HepG2 (cell line): ENCODE measurements around the gene VIT. TPM values are rescaled to one million over a fixed set of nuclear protein-coding genes. Genes with fewer than 3 reads are reported as not detected.

Experiments
- ATAC-seq: fragments of 200-7000 bp; cut with Tn5 transposase; 3 replicates; pipeline ENCODE4 v1.9.1; 2020; ENCODE audit warnings: mild to moderate bottlenecking, moderate library complexity
- BruUV-seq: library from RNA; stranded (reverse); fragments of 400-500 nt; replicated peaks from 2 replicates; lab custom pipeline; 2021; lab: Mats Ljungman, UMichigan
- CTCF ChIA-PET: fragments of 300-600 bp; formaldehyde crosslinking; extraction: SDS; loops from one replicate; lab custom pipeline; 2021; ENCODE audit warnings: low total read pairs, inconsistent platforms, low intra/inter-chr PET ratio; lab: Yijun Ruan, JAX
- POLR2A ChIA-PET: fragments of 350-600 bp; sonication (Branson Sonifier 250); formaldehyde crosslinking; loops from one replicate; lab custom pipeline; 2020; ENCODE audit warnings: antibody characterized with exemption, inconsistent platforms; lab: Yijun Ruan, JAX
- DNase-seq: peaks from one replicate; pipeline ENCODE4 v3.0.0-alpha.2; 2015; ENCODE audit warnings: low spot score
- FAIRE-seq: peaks from 3 replicates; lab custom pipeline; 2011; peaks lifted over from hg19 to GRCh38; lab: Jason Lieb, UNC
- H2AFZ ChIP-seq: one replicate; pipeline ENCODE4 v1.6.1; 2011; ENCODE audit warnings: low read length, inconsistent platforms
- H3K27ac ChIP-seq: fragments of 300-600 bp; 3 replicates; pipeline ENCODE4 v1.8.0; 2011; ENCODE audit warnings: mixed run types, mild to moderate bottlenecking, mixed read lengths, low read length, inconsistent platforms; ENCODE audit not compliant: insufficient read depth; ENCODE audit errors: extremely low read length
- H3K27me3 ChIP-seq, 2 experiments: fragments of 200-600 bp in 1 of 2; 2 replicates in 1 of 2; 3 replicates in 1 of 2; pipeline versions ENCODE4 v1.6.0 to v1.8.0; 2011; ENCODE audit warnings: low read length in 2 of 2, mild to moderate bottlenecking in 2 of 2, moderate library complexity in 2 of 2, inconsistent platforms in 1 of 2; ENCODE audit not compliant: insufficient read depth in 2 of 2, control insufficient read depth in 1 of 2
- H3K36me3 ChIP-seq, 2 experiments: fragments of 200-600 bp in 1 of 2; replicated peaks in 1 of 2; 2 replicates in 1 of 2; 3 replicates in 1 of 2; pipeline versions ENCODE4 v1.5.1 to v1.8.0; 2011; ENCODE audit warnings: low read length in 2 of 2, inconsistent platforms in 1 of 2; ENCODE audit not compliant: insufficient read depth in 2 of 2, control insufficient read depth in 1 of 2
- H3K4me1 ChIP-seq: 2 replicates; pipeline ENCODE4 v1.5.1; 2012; ENCODE audit warnings: low read length, inconsistent platforms; ENCODE audit not compliant: insufficient read depth
- H3K4me2 ChIP-seq: 2 replicates; pipeline ENCODE4 v1.6.0; 2011; ENCODE audit warnings: low read depth, low read length, inconsistent platforms
- H3K4me3 ChIP-seq, 3 experiments: fragments of 200-600 bp in 1 of 3; sonication (generic), shearing (Covaris generic) in 1 of 3; replicated peaks in 1 of 3; 2 replicates each; pipeline ENCODE4 v1.5.1; 2011 to 2016; ENCODE audit warnings: low read length in 3 of 3, inconsistent platforms in 2 of 3, low read depth in 2 of 3, mild to moderate bottlenecking in 2 of 3, control low read depth in 1 of 3, mixed read lengths in 1 of 3; ENCODE audit not compliant: insufficient read depth in 1 of 3
- H3K79me2 ChIP-seq: one replicate; pipeline ENCODE4 v1.6.1; 2011; ENCODE audit warnings: low read length, inconsistent platforms; ENCODE audit not compliant: insufficient read depth
- H3K9ac ChIP-seq: 2 replicates; pipeline ENCODE4 v1.6.0; 2011; ENCODE audit warnings: mild to moderate bottlenecking, low read depth, low read length, inconsistent platforms; ENCODE audit not compliant: insufficient read depth
- H3K9me3 ChIP-seq: 2 replicates; pipeline ENCODE4 v1.5.1; 2012; ENCODE audit warnings: mild to moderate bottlenecking, low read length
- H4K20me1 ChIP-seq: 2 replicates; pipeline ENCODE4 v1.6.0; 2011; ENCODE audit warnings: inconsistent platforms, mild to moderate bottlenecking, low read length, moderate library complexity; ENCODE audit not compliant: insufficient read depth
- FOSL1 ChIP-seq: sonication (generic); formaldehyde crosslinking; IDR thresholded peaks from 2 replicates; pipeline ENCODE4 v1.9.0; 2021; ENCODE audit warnings: missing genetic modification reagents, borderline replicate concordance
- JARID2 ChIP-seq: sonication (generic); formaldehyde crosslinking; IDR thresholded peaks from 2 replicates; pipeline ENCODE4 v1.8.1; 2023; ENCODE audit warnings: missing genetic modification reagents, inconsistent platforms; ENCODE audit not compliant: insufficient replicate concordance
- KLF6 ChIP-seq: IDR thresholded peaks from 2 replicates; pipeline ENCODE4 v1.8.0; 2016; ENCODE audit warnings: missing biosample characterization, missing genetic modification reagents
- KMT2A ChIP-seq: sonication (generic); formaldehyde crosslinking; IDR thresholded peaks from 2 replicates; pipeline ENCODE4 v1.4.0; 2020; ENCODE audit warnings: missing genetic modification reagents
- NR2C2 ChIP-seq: sonication (generic); formaldehyde crosslinking; IDR thresholded peaks from 2 replicates; pipeline ENCODE4 v1.4.0; 2020; ENCODE audit warnings: missing genetic modification reagents, mild to moderate bottlenecking, moderate library complexity, borderline replicate concordance
- RAD51 ChIP-seq: fragments of 450-650 bp; IDR thresholded peaks from 2 replicates; pipeline ENCODE4 v1.6.1; 2016; ENCODE audit warnings: borderline replicate concordance
- SAP130 ChIP-seq: IDR thresholded peaks from 2 replicates; pipeline ENCODE4 v1.6.1; 2016; ENCODE audit warnings: low read depth
- SIX1 ChIP-seq: sonication (generic); formaldehyde crosslinking; IDR thresholded peaks from 2 replicates; pipeline ENCODE4 v1.4.0; 2020; ENCODE audit warnings: missing genetic modification reagents, borderline replicate concordance
- SP140L ChIP-seq: sonication (generic); formaldehyde crosslinking; IDR thresholded peaks from 2 replicates; pipeline ENCODE4 v1.4.0; 2020; ENCODE audit warnings: missing genetic modification reagents, borderline replicate concordance
- THAP11 ChIP-seq: IDR thresholded peaks from 2 replicates; pipeline ENCODE4 v1.6.1; 2016; ENCODE audit warnings: missing biosample characterization, missing genetic modification reagents
- U2AF2 ChIP-seq: fragments of 200-400 bp; formaldehyde crosslinking; IDR thresholded peaks from 2 replicates; pipeline ENCODE4 v1.6.1; 2017; ENCODE audit warnings: low read depth, mild to moderate bottlenecking, low read length
- ZNF546 ChIP-seq: sonication (generic); formaldehyde crosslinking; conservative IDR thresholded peaks from 2 replicates; pipeline ENCODE4 v1.8.1; 2023; ENCODE audit warnings: mild to moderate bottlenecking, missing genetic modification reagents
- ZNF549 ChIP-seq: sonication (generic); formaldehyde crosslinking; IDR thresholded peaks from 2 replicates; pipeline ENCODE4 v1.5.0; 2020; ENCODE audit warnings: missing genetic modification reagents
- ZNF557 ChIP-seq: sonication (generic); formaldehyde crosslinking; IDR thresholded peaks from 2 replicates; pipeline ENCODE4 v1.4.0; 2020; ENCODE audit warnings: missing genetic modification reagents
- ZNF564 ChIP-seq: sonication (generic); formaldehyde crosslinking; IDR thresholded peaks from 2 replicates; pipeline ENCODE4 v1.8.1; 2023; ENCODE audit warnings: mild to moderate bottlenecking, missing genetic modification reagents
- ZNF569 ChIP-seq: sonication (generic); formaldehyde crosslinking; IDR thresholded peaks from 2 replicates; pipeline ENCODE4 v1.5.0; 2020; ENCODE audit warnings: mild to moderate bottlenecking, missing genetic modification reagents, moderate library complexity, borderline replicate concordance
- WGBS: methylation state at CpG from one replicate; pipeline ENCODE4 v1.1.6; 2017; ENCODE audit warnings: low lambda C conversion rate; 5-methylcytosine and 5-hydroxymethylcytosine counted together
- in situ Hi-C: cut with HindIII; loops from 2 replicates; pipeline ENCODE4 v1.10.0; 2017; ENCODE audit warnings: low pct_unique_long_range_greater_than_20kb; ENCODE audit not compliant: extremely low pct_ligation_motif_present
- intact Hi-C: fragments of 100-400 bp; cut with micrococcal nuclease; formaldehyde crosslinking; loops from one replicate; pipeline ENCODE4 v1.10.0; 2022; ENCODE audit not compliant: unreplicated experiment
- polyA plus RNA-seq, 8 experiments: library from polyadenylated mRNA; depleted of rRNA in 3 of 8; stranded (reverse) in 7 of 8; unstranded in 1 of 8; fragments of >200 nt; fragmentation: Illumina TruSeq in 4 of 8; extraction: Trizol in 4 of 8; gene quantifications; 2 replicates each; pipeline versions ENCODE4 v1.2.1 to v1.2.3, GENCODE V29; 2011 to 2016; ENCODE audit warnings: low read depth in 4 of 8, missing spikeins in 1 of 8, mixed read lengths in 1 of 8; ENCODE audit not compliant: insufficient read depth in 1 of 8
- total RNA-seq, 5 experiments: library from RNA; depleted of rRNA; stranded (reverse); fragments of >200 nt; fragmentation: Illumina TruSeq; extraction: Trizol; gene quantifications; 2 replicates each; pipeline ENCODE4 v1.2.3, GENCODE V29; 2016; ENCODE audit warnings: low read depth in 1 of 5

The VIT gene
- total and polyA plus RNA-seq, 2 of the 13 experiments (the other 11 are each of a cell fraction or from before 2014, with no cell fraction given), result not detected

DNA sequence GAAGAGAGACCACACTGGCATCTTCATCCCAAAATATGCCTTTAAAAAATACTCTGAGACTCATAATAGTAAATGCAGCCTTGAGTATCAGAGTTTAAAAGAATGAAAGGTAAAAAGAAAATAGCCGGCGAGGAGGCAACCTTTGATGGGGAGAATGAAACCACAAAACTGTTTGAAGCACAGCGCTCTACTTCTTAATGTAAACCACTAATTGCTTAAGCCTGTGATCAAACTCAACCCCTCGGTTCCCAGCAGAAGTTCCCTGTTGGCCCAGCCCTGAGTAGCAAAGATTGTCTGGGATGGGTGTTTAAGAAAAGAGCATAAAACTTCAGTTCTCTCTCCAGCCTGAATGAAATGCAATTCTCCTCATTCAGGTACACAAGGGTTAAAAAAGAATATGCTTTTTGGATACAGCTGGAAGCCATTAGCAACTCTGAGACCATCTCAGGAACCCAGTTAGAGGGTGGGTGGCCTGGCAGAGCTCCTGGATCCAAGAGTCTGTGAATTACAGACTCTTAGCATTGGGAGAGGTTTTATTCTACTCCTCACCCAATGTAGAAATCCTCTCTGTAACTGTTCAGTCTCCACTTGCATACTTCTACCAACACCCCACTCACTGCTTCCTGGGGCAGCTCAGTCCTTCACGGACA is 44.8 kb downstream of the VIT start:
- DNase-seq (no peak), ATAC-seq (no peak), FAIRE-seq (no peak)
- Histone ChIP-seq H2AFZ (no peak overlapping the region), H3K9me3 (no peaks in the 10 kb centered on the region), H3K27ac (no peak overlapping the region), H3K4me3 (no peak overlapping the region), H3K4me2 (no peak overlapping the region), H3K9ac (no peak overlapping the region), H3K79me2 (no peaks in the 10 kb centered on the region), H3K36me3 (no peaks in the 10 kb centered on the region), H3K4me1 (no peaks in the 10 kb centered on the region), H4K20me1 (no peaks in the 10 kb centered on the region), H3K27me3 (peaks cover 0 to 30% of the 10 kb centered on the region in 2 experiments; a peak in 2 of 5 replicates)
- ChIA-PET POLR2A (no interaction called here), CTCF (no interaction called here)
- TF ChIP-seq SIX1 (CRISPR knock-in tag) (no peak), ZNF569 (CRISPR knock-in tag) (no peak), ZNF564 (CRISPR knock-in tag) (no peak), ZNF546 (CRISPR knock-in tag) (no peak), KLF6 (CRISPR knock-in tag) (no peak), U2AF2 (no peak), SAP130 (CRISPR knock-in tag) (no peak), NR2C2 (CRISPR knock-in tag) (no peak), THAP11 (CRISPR knock-in tag) (no peak), ZNF549 (CRISPR knock-in tag) (no peak), ZNF557 (no peak), FOSL1 (no peak), RAD51 (no peak), JARID2 (no peak), KMT2A (no peak), SP140L (no peak)
- in situ Hi-C loops, result no loop called here
- BruUV-seq, result no TSS peak
- WGBS, result 10% methylated on average over 5 of the region's 5 CpGs
- intact Hi-C loops, result no loop called here
